ENCODE measurements around the gene EPAS1. TPM values are rescaled to one million over a fixed set of nuclear protein-coding genes. Genes with fewer than 3 reads are reported as not detected.

The EPAS1 gene
- total and polyA plus RNA-seq, 2 of the 13 experiments (the other 11 are each of a cell fraction or from before 2014, with no cell fraction given), result 47.1 to 182 TPM

DNA sequence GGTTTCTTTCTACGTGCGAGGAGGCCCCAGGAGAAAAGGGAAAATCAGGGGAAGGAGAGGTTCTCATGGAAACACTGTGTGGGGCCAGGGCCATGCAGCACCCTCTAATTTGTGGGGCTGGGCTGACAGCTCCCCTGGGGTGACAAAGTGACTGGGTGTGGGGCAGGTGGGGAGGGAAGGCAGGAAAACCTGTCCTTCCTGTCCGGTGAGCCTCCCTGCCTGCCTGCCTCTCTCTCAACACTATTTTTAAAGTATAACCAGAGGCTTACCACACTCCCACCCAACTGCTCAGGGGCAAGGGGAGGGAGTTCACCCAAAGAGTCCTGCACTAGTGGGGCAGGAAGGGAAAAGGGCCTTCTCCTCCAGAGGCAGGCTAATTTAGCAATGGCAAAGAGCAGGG lies 10.5 kb upstream of the EPAS1 start:
- H3K27ac ChIP-seq (ENCODE audit: extremely low read length, insufficient read depth, low read length), result no peak overlapping the region
- no peak overlapping the region for H2AFZ ChIP-seq (ENCODE audit: low read length)
- peaks cover 24% of the 10 kb centered on the region for H3K4me1 ChIP-seq (ENCODE audit: insufficient read depth, low read length)
- POLR2A ChIA-PET, result no interaction called here
- ATAC-seq (no peak), FAIRE-seq (no peak), DNase-seq (ENCODE audit: low spot score) (no peak)
- H3K4me3 ChIP-seq (replicated peaks in 1 of 3; ENCODE audit: insufficient read depth in 1 of 3, low read depth in 2 of 3, low read length in 3 of 3), result no peak overlapping the region
- no peaks in the 10 kb centered on the region for H3K9me3 ChIP-seq (ENCODE audit: low read length)
- WGBS (ENCODE audit: low lambda C conversion rate), result 46% methylated on average over 3 of the region's 3 CpGs
- H3K9ac ChIP-seq (ENCODE audit: insufficient read depth, low read depth, low read length), result no peak overlapping the region
- H3K27me3 ChIP-seq (ENCODE audit: control insufficient read depth in 1 of 2, insufficient read depth in 2 of 2, low read length in 2 of 2), result peaks cover 0 to 35% of the 10 kb centered on the region in 2 experiments; a peak in 3 of 5 replicates
- TF ChIP-seq TCF7 (IDR thresholded peaks at IDR 0.05; ENCODE audit: low read depth), result no peak
- no peak for TF ChIP-seq ONECUT2 (CRISPR knock-in tag; IDR thresholded peaks at IDR 0.05)
- TF ChIP-seq, protein P1, sequence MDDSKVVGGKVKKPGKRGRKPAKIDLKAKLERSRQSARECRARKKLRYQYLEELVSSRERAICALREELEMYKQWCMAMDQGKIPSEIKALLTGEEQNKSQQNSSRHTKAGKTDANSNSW (CRISPR knock-in tag; IDR thresholded peaks at IDR 0.05; ENCODE audit: borderline replicate concordance), result no peak
- no peak for TF ChIP-seq ISX (CRISPR knock-in tag; conservative IDR thresholded peaks at IDR 0.05)
- no peak for TF ChIP-seq RBM39 (IDR thresholded peaks at IDR 0.05; ENCODE audit: low read depth, low read length, poor library complexity, severe bottlenecking)
- no peak for TF ChIP-seq ZNF713 (CRISPR knock-in tag; IDR thresholded peaks at IDR 0.05)
- TF ChIP-seq, protein P2, sequence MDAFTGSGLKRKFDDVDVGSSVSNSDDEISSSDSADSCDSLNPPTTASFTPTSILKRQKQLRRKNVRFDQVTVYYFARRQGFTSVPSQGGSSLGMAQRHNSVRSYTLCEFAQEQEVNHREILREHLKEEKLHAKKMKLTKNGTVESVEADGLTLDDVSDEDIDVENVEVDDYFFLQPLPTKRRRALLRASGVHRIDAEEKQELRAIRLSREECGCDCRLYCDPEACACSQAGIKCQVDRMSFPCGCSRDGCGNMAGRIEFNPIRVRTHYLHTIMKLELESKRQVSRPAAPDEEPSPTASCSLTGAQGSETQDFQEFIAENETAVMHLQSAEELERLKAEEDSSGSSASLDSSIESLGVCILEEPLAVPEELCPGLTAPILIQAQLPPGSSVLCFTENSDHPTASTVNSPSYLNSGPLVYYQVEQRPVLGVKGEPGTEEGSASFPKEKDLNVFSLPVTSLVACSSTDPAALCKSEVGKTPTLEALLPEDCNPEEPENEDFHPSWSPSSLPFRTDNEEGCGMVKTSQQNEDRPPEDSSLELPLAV (CRISPR knock-in tag; conservative IDR thresholded peaks at IDR 0.05; ENCODE audit: low read depth), result no peak
- TF ChIP-seq LCORL (IDR thresholded peaks at IDR 0.05), result no peak
- TF ChIP-seq LCORL (CRISPR knock-in tag; IDR thresholded peaks at IDR 0.05), result no peak
- TF ChIP-seq RAD51 (IDR thresholded peaks at IDR 0.05; ENCODE audit: borderline replicate concordance), result no peak
- no peak for TF ChIP-seq CBX5 (CRISPR knock-in tag; IDR thresholded peaks at IDR 0.05; ENCODE audit: borderline replicate concordance)
- no peak for TF ChIP-seq ZNF891 (CRISPR knock-in tag; IDR thresholded peaks at IDR 0.05)
- TF ChIP-seq ZNF724P (CRISPR knock-in tag; IDR thresholded peaks at IDR 0.05; ENCODE audit: borderline replicate concordance), result no peak
- TF ChIP-seq SMAD1 (CRISPR knock-in tag; IDR thresholded peaks at IDR 0.05; ENCODE audit: borderline replicate concordance, low read depth), result no peak
- no peak for TF ChIP-seq ZNF510 (CRISPR knock-in tag; IDR thresholded peaks at IDR 0.05; ENCODE audit: low read depth)
- TF ChIP-seq, protein P3, sequence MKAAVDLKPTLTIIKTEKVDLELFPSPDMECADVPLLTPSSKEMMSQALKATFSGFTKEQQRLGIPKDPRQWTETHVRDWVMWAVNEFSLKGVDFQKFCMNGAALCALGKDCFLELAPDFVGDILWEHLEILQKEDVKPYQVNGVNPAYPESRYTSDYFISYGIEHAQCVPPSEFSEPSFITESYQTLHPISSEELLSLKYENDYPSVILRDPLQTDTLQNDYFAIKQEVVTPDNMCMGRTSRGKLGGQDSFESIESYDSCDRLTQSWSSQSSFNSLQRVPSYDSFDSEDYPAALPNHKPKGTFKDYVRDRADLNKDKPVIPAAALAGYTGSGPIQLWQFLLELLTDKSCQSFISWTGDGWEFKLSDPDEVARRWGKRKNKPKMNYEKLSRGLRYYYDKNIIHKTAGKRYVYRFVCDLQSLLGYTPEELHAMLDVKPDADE (CRISPR knock-in tag; IDR thresholded peaks at IDR 0.05), result no peak
- TF ChIP-seq RFX3 (CRISPR knock-in tag; IDR thresholded peaks at IDR 0.05), result no peak
- TF ChIP-seq, protein P4, sequence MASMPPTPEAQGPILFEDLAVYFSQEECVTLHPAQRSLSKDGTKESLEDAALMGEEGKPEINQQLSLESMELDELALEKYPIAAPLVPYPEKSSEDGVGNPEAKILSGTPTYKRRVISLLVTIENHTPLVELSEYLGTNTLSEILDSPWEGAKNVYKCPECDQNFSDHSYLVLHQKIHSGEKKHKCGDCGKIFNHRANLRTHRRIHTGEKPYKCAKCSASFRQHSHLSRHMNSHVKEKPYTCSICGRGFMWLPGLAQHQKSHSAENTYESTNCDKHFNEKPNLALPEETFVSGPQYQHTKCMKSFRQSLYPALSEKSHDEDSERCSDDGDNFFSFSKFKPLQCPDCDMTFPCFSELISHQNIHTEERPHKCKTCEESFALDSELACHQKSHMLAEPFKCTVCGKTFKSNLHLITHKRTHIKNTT (CRISPR knock-in tag; IDR thresholded peaks at IDR 0.05), result no peak
- BruUV-seq (replicated peaks), result no TSS peak
- intact Hi-C loops (cut with micrococcal nuclease; ENCODE audit: unreplicated experiment), result loop anchor here (5.0 kb wide), 1 partner anchor 741 kb away; no protein-coding TSS in a partner anchor
- H3K36me3 ChIP-seq (replicated peaks in 1 of 2; ENCODE audit: control insufficient read depth in 1 of 2, insufficient read depth in 2 of 2, low read length in 2 of 2), result no peaks in the 10 kb centered on the region
- in situ Hi-C loops (cut with HindIII; ENCODE audit: extremely low pct_ligation_motif_present, low pct_unique_long_range_greater_than_20kb), result no loop called here
- no peaks in the 10 kb centered on the region for H3K79me2 ChIP-seq (ENCODE audit: insufficient read depth, low read length)
- CTCF ChIA-PET (ENCODE audit: low intra/inter-chr PET ratio, low total read pairs), result no interaction called here
- H4K20me1 ChIP-seq (ENCODE audit: insufficient read depth, low read length), result no peaks in the 10 kb centered on the region
- H3K4me2 ChIP-seq (ENCODE audit: low read depth, low read length), result no peak overlapping the region
